Upper lobe of left lung (tissue), 4 donors: ENCODE data around the gene HOGA1.
"Not testable (repeated sequence)": the region's sequence is repeated elsewhere in the genome, so short reads cannot be mapped to it uniquely, and the experiment has no call there.

ENCODE experiments used
- EP300 ChIP-seq, 4 donors: sonication (generic); formaldehyde crosslinking; IDR thresholded peaks; one replicate each; pipeline ENCODE4 v1.5.1; 2017; ENCODE audit warnings: antibody characterized with exemption in 4 of 4, control low read depth in 2 of 4
- POLR2A ChIP-seq, 4 donors: fragments of 450-650 bp; IDR thresholded peaks; one replicate each; pipeline ENCODE4 v1.5.1; 2016 to 2017; ENCODE audit warnings: antibody characterized with exemption in 4 of 4, mild to moderate bottlenecking in 2 of 4
- TF ChIP-seq, protein P1 (sequence below), 6 experiments: fragments of 450-650 bp in 4 of 6; fragments of 200-600 bp in 2 of 6; sonication (generic) in 2 of 6; IDR thresholded peaks; one replicate each; pipeline ENCODE4 v1.5.1; 2016 to 2019; ENCODE audit warnings: antibody characterized with exemption in 6 of 6

GRCh38 chr10:97562329-97562728, 21.9 kb upstream of the HOGA1 start:
- TF ChIP-seq POLR2A, EP300 (IDR thresholded peaks at IDR 0.05): not testable (repeated sequence)
- TF ChIP-seq, protein P1, sequence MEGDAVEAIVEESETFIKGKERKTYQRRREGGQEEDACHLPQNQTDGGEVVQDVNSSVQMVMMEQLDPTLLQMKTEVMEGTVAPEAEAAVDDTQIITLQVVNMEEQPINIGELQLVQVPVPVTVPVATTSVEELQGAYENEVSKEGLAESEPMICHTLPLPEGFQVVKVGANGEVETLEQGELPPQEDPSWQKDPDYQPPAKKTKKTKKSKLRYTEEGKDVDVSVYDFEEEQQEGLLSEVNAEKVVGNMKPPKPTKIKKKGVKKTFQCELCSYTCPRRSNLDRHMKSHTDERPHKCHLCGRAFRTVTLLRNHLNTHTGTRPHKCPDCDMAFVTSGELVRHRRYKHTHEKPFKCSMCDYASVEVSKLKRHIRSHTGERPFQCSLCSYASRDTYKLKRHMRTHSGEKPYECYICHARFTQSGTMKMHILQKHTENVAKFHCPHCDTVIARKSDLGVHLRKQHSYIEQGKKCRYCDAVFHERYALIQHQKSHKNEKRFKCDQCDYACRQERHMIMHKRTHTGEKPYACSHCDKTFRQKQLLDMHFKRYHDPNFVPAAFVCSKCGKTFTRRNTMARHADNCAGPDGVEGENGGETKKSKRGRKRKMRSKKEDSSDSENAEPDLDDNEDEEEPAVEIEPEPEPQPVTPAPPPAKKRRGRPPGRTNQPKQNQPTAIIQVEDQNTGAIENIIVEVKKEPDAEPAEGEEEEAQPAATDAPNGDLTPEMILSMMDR (IDR thresholded peaks at IDR 0.05) = not testable (repeated sequence)
